HG03095 (cell line): ENCODE measurements around the gene AHRR.

ENCODE experiments used
- ATAC-seq: cut with Tn5 transposase; IDR thresholded peaks from one replicate; pipeline ENCODE4 v1.9.1; 2021; ENCODE audit warnings: moderate library complexity; ENCODE audit not compliant: unreplicated experiment

AHRR gene

DNA sequence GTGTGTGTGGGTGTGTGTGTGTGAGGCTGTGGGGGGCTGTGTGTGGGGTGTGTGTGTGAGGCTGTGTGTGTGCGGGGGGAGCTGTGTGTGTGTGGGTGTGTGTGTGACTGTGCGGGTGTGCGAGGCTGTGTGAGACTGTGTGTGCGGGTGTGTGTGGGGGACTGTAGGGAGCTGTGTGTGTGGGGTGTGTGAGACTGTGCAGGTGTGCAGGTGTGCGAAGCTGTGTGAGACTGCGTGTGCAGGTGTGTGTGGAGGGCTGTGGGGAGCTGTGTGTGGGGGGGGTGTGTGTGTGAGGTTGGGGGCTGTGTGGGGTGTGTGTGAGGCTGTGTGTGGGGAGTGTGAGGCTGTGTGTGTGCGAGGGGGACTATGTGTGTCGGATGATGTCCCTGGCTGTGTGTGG, 23.2 kb downstream of the AHRR start:
- ATAC-seq: no peak

DNA sequence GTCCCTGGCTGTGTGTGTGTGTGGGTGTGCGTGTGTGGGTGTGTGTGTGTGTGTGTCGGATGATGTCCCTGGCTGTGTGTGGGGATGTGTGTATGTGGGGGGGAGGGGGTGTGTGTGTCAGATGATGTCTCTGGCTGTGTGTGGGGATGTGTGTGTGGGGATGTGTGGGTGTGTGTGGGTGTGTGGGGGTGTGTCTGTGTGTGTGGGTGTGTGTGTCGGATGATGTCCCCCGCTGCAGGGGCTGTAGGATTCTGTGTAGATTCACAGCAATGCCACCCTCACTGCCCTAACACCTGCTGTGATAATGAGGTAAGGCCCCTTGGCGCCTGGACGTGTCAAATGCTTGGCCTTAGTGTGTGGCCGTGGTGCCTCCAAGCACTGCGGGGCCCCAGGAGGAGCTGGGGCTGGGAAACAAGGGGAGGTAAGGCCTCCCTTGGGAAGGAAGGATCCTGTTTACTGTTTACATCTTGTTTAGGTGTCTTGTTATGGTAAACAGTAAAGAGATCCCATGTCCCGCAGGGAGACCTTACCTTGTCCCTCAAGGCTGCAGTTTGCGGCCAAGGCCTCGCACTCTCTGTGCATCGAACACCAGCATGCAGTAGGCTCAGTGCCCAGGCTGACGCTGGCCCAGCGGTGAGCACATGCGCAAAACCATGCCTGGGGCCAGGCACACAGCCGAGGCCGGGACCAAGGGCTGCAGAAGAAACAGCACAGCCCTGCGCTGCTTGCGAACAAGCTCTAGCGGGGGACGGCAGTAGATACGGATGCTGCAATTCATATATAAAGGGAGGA, 24.1 kb downstream of the AHRR start:
- ATAC-seq: no peak

DNA sequence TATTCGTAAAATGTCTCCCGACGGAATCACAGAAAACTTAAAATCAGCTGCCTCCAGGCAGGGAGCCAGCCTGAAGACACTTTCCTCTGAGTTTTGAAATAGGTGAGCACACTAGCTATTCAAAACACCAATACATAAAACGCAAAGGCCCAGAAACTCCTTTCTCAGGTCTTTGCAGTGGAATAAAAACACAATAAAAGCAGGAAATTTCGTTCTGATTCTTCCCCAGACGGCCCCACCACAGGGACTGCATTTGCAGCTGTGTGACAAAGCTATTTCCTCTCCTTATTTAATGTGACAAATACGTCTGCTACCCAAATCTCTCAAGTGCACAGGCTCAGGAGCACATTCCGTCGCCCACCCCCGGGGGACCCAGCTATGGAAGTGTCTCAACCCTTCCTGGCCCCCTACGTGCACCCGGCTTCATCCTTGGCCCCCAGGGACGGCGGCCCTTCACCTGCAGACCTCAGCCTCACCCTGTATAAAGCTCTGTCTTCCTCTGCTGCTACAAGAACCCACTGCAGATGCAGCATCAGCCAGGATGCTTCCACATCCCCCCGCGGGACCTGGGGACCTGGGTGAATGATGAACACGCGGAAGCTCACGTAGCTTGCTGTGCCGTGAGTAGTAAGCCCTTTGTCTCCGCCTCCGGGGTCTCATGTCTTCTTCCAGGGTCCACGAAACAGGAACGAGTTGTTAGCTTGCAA, 24.9 kb downstream of the AHRR start:
- no peak for ATAC-seq

DNA sequence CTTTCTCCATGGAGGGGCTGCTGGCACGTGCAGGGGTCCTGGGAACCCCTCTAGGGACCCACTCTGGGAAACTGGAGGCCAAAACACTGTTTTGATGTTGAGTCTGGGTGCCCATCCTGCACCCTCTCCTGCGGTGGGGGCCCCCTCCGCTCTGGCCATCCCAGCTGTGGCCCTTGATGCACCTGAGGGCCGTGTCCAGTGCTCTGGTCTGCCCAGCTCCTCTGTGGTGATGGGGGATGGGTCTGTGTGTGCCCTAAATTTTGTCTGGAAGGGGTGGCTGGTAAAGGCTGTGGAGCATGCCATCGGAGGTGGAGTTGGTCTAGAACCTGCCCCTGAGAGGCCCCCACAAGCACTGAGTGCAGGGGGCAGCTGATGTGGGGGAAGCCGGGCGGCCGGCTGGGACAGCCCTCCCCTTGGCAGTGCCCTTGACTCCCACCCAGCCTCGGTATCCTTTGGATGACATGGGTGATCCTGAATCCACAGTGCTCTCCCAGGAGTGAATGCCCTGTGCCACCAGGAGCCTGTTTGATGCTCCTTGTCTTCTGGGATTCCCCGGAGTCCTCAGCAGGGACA, 26.3 kb downstream of the AHRR start:
- ATAC-seq: no peak

DNA sequence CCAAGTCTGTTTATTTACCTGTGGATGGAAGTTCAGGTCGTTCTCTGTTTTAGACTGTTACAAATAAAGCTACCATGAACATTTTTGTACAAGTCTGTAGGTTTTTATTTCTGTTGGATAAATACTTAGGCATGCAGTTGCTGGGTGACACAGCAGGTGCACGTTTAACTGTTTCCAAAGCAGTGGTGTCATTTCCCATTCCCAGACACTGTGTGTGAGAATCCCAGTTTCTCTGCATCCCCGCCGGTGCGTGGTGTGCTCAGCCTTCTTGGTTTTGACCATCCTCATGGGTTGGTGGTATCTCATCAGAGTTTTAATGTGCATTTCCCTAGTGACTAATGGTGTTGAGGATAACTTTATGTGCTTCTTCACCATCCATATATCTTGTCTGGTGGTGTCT, 27.2 kb downstream of the AHRR start:
- no peak for ATAC-seq

DNA sequence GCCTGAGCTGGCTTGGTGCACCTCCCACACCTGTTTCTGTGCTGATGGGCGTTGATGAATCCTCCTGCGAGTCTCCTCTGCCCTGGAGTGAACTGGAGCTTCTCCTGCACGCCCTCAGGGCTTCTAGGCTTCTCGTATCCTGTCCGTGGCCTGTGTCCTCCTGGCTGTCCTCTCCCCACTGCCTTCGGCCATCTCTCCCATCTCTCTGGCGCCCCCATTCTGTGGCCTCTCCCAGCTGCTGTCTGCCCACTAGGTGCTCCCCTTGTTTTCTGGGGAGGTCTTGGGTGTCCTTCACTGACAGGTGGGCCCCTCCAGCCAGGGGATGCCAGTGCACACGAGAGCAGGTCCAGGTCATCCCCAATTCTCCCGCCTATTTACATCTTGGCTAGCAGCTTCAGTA, 28.8 kb downstream of the AHRR start:
- no peak for ATAC-seq

DNA sequence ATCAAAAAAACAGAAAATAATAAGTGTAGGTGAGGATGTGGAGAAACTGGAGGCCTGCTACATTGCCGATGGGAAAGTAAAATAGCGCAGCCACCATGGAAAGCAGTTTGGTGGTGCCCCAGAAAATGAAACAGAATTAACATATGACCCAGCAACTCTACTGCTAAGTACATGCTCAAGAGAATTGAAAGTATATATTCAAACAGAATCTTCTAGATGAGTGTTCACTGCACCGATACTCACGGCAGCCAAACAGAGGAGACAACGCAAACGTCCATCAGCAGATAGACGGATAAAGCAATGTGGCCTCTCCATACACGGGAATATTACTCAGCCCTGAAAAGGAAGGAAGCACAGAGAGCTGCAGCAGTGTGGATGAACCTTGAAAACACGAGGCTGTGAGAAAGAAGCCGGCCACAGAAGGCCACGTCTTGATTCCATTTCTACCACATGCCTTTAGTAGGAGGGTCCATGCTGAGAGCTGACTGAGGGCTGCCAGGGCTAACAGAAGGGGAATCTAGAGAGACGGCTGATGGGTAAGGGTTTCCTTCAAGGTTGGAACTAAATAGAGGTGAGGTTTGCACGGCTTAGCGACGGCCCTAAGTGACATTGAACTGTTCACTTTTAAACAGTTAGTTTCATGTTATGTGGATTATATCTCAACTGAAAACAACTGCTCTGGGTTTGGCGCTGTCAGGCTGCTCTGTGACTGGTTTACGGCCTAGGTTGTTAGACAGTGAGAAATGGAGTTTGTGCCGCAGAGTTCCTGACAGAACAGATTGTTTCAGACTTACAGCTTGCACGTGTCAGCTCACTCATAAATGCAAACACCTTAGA, 29.8 kb downstream of the AHRR start:
- ATAC-seq: no peak

DNA sequence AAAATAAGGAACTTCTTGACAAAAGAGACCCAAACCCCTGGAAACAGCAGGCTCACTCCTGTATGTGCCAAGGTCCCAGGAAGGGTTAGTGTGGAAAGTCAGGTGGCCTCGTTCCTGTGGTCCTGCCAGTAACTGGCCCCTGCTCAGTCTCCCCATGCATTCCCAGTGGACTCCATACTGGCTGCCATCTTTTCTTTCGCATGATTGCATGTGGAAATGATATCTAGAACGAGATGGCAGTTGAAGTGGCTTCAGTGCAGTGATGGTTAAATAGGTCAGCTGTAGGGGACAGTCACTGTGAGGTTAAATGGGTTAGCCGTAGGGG, 30.4 kb downstream of the AHRR start:
- no peak for ATAC-seq

DNA sequence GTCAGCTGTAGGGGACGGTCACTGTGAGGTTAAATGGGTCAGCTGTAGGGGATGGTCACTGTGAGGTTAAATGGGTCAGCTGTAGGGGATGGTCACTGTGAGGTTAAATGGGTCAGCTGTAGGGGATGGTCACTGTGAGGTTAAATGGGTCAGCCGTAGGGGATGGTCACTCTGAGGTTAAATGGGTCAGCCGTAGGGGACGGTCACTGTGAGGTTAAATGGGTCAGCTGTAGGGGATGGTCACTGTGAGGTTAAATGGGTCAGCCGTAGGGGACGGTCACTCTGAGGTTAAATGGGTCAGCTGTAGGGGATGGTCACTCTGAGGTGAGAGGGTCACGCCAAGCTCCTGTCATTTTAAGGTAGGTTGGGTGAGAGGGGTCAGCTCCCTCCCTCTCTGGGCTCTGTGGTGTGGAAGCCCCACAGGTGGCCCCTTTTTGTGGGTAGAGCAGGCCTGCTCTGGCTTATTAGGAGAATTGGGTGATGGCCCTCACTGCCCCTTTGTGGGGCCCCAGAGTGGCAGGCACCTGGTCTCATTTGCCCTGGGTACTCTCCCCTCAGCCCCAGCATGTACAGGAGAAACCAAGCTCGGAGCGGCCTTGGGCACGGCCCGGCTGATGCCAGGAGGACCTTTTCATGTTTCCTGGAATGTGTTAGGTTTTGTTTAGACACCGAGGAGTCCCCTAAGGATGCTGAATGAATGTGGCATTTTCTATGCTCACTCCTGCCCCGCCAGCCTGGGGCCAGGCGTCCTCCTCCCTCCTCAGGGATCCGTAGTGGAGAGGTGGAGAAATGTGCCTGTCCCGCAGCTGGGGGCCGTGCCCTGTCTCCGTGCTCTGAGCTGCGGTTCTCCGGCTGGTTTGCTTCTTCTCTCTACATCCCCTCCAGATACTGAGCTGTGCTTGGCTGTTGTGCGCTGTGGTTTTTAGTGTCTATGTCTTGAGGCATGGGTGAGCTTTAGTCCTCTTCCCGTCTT, 31.4 kb downstream of the AHRR start:
- ATAC-seq: no peak

DNA sequence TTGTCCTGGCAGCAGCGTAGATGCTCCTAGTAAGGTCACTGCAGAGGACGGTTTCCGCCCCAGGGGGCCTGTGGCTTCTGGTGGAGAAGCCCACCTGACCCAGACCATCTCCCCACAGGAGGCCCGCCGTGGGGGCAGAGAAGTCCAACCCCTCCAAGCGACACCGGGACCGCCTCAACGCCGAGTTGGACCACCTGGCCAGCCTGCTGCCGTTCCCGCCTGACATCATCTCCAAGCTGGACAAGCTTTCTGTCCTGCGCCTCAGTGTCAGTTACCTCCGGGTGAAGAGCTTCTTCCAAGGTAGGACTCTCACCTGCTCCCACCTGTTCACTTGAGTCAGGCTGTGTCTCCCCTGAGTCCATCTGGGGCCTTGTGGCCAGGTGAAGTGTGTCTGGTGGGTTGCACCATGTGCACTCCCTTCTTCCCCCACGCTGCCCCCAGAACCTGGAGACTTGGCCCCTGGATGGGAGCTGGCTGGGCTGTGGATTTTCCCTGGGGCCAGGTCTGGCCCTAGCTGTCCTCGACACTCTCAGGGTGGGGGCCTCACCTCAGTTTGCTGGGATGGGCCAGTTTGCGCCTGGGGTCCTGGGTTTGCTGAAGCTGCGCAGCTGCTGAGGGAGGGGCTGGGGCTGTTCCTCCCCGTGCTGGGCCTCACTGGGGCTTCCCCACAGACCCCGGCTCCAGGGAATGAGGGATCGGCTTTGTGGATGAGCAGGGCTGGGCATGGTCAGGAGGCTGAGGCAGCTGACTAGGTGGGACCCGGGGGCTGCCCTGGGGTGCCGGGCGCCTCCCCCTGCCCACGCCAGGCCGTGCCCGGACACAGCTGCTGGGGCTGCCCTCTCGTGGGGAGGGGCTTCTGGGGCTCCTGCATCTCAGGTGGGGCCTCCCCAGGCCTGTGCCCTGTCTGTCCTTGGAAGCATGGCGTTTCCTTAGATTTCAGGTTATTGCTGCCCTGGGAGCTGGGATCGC, 32.4 kb downstream of the AHRR start:
- ATAC-seq: no peak

DNA sequence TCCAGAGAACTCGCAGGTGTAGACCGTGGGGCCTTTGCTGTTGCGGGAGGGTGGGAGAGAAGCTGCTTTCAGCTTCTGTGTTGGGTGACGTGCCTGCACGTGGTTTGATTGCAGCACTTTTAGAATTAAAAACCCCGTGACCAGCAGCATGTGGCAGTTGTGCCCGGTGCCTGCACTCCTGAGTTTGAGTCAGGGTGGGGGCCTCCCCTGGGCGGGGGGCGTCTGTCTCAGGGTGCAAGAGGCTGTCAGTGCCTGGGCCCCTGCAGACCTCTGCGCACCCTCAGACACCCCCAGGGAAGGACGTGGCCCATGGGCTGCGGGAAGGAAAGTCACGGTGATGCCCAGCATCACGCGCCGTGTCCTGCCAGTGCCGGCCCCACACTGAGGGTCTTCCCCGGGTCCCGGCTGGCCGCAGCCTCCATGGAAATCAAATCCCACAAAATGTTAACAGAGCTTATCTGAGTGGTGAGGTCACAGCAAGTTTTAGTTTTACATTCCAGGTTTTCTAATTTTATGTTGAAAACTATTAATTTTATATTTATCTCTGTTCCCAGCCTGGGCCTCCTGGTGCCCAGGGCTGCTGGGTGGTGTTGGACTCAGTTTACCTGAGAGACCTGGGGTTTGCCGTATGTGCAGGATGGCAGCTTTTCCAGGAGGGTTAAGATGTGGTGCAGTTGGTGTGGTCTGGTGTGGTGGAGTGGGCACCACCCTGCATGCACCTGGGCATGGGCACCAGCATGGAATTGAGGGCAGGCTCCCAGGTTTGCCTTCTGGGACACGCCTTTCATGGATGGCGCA, 33.3 kb downstream of the AHRR start:
- no peak for ATAC-seq

DNA sequence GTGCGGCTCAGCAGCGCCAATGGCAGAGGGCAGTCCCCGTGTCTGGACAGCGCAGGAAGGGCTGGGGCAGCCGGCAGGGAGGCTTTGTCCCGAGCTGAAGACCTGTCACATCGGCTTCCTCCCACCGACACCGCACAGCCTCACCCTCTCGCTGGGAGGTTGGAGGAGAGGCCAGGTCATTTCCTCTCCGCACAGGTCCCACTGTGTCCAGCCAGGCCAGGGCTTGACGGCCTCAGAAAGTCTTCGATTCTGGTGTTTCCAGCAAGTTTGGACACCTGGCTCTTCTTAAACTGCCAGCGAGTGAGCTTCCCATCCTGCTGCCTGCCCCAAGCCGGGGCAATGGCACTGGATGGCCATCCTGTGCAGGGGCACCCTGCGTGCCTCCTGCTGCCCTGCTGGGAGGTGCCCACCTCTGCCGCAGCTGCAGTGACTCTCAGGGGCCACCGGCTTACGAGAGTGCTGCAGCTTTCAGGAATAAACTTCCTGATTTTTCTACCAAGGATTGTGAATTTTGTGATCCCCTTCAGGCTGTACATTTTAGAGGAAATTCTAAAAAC, 33.9 kb downstream of the AHRR start:
- ATAC-seq: no peak

DNA sequence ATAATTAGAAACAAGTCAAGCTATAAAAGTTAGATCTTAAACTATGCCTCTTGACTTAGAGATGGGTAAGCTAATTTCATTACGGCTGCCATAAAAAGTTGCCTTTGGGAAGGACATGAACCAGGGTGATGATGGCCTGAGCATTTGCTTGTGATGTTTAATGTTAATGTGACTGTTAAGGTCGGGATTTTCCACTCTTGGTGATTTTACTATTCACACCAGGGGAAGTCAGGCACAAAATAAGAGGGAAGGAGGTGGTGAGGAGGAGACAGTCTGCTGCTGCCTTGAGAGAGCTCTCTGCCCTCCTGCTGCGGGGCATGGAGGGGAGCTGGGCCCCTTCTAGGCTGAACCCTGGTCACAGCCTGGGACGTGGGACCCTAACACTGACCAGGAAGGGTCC, 34.4 kb downstream of the AHRR start:
- ATAC-seq: no peak

DNA sequence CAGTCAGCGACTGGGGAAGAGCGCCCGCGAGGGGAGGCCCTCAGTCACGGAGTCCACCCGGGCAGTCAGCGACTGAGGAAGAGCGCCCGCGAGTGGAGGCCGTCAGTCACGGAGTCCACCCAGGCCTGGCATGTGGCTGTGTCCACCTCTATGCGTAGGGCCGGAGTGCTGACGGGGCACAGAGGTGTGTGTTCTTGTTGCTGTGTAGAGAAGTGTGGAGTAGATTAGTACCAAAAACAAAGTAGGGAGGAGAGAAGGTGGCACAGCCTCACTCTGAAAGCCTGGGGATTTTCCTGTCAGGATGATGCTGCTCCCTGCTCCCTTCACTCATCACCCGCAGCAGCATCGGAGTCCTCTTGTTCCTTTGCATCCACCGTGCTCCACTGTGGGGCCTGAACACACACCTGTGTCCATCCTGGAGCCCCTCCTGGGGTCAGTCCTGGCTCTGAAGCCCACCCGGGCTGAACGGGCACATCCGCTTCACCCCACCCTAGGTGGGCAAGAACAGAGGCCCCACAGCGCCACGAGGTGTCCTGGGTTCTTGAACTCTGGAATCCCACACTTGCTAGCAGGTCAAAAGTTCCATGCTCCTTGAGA, 37.9 kb downstream of the AHRR start:
- ATAC-seq: no peak

DNA sequence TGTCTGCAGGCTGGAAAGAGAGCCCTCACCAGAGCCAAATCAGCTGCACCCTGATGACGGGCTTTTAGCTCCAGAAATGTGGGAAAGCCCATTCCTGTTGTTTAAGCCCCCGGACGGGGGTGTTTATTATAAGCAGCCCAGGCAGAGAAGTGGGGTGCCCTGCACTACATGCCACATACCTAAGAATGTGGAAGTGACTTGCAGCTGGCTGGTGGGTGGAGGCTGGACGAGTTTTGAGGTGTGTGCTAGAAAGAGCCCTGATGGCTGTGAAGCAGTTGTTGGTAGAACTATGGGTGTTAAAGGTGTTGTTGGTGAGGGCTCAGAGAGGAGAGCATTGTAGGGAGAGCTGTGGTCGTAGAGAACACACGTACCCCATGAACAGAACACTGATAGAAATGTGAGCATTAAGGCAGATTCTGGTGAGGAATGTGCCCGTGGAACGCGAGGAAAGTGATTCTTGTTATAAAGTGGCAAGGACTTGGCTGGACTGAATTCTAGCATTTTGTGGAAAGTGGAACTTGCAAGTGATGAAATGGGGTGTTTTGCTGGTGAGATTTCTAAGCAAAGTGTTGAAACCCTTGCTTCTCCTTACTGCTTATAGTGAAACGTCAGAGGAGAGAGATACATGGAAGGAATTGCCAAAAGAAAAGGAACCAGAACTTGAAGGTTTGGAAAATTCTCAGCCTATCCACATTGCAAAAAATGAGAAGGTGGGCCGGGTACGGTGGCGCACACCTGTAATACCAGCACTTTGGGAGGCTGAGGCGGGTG, 38.9 kb downstream of the AHRR start:
- no peak for ATAC-seq

DNA sequence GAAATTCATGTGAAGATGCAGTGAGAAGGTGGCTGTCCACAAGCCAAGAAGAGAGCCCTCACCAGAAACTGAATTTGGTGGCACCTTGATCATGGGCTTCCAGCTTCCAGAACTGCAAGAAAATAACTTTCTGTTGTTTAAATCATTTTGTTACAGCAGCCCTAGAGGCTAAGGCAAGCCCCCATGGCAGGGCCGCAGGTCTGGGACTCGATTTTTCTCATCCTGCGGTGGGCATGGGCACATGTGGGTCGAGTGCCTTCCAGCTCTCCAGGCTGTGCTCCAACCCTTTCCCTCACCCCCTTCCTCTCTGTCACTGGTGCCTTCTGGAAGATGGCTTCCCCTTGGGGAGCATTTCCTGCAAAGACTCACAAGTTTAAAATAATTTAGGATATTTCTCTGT, 40.7 kb downstream of the AHRR start:
- ATAC-seq: no peak
